Stimulated activated CD8-positive, alpha-beta memory T cell treated with anti-CD3 and anti-CD28 coated beads, Interleukin-4, amount 100 ng/mL, for 4 hours (primary cell): ENCODE data around the gene UGT3A1.

Experiments
- DNase-seq, 2 donors: peaks; one replicate each; pipeline ENCODE4 v3.0.0-alpha.2; 2020; ENCODE audit warnings: low read depth in 2 of 2, low spot score in 1 of 2

UGT3A1 gene

GRCh38 chr5:35919191-35919590, 72.0 kb downstream of the UGT3A1 start:
- DNase-seq: no peak

DNA sequence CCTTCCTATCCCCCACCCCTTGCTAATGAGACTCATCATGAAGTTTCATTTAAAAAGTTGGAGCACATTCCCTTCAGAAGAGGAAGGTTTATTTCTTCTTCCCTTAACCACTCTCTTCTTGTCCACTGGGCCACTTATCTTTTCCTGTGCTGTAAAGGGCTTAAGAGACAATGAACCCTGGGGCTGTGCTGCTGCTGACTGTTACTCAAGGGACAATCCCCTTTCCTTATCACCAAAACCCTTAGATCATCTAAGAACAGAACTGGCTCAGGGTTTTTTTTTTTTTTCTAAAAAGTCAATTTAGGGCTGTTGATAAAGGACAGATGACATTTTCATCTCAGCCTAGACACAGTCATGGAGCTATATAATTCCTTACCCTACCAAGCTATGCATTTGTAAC, 82.4 kb downstream of the UGT3A1 start:
- DNase-seq: no peak

DNA sequence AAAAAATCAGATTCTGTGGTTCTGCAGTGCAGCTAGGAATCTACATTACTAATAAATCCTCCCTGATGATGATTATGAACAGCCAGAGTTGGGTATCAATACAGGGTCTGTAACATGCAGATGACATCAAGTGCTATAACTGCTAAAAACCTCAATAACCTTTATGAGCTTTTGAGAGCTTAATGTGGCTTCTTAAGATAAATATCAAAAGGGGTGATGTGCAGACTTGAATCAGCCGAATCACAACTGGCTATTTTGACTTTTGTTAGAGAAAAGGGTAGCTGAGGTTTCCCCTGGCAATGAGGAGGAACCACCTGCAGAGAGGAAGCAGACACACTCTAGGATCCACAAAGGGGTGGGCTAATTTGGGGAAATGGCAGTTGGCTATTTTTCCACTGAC, 83.0 kb downstream of the UGT3A1 start:
- no peak for DNase-seq

DNA sequence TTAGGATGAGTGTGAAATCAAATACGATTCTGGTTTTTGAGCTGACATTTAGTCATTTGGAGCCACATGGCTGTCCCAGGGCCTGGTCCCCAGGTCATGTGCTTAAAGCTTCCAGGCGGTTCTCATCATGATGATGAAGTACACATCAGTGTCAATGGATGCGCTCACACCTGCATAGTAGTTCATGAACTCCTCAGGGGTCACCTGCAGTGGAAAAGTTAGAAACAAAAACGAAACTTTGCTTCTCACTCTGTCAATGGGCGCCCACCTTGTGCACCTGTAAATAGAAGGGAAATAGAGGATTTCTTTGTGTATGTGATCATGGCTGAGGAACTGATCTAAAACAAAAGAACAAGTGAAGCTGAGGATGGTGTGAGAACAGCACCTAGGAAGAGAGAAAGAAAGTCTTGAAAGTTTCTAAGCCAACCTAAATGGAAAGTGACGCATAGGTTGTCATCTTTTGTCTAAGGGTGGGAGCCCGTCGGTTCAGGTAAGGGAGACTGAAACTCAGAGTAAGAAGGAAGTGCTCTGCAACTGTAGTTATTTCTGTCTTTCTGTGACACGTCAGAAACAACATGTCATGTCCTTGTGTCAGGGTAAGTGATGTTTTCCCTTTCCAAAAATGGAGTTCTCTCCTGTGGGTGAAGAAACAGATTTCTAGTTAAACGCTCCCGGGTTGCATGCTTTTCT, 86.6 kb downstream of the UGT3A1 start:
- no peak for DNase-seq

DNA sequence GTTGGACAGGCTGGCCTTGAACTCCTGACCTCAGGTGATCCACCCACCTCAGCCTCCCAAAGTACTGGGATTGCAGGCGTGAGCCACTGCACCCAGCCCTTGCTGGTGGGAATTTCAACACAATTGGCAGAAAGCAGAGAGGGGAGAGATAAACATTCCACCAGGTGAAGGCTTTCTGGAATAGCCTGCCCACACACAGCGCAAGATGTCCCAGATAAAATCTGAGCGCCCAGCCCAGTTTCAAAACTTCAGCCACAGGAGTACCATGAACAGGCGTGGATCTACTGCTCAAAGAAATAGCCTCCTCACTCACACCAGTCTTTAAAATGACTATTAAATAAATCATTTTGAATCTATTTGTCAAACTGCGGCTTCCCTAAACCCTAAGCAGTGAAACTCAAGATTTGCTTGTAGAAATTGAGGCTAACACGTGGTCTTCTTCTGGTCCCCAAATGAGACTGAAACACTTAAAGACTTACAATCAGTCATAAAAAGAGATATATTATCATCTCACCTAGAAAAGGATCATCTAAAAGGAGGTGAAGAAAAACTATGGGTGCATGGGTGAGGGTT, 87.5 kb downstream of the UGT3A1 start:
- no peak for DNase-seq

DNA sequence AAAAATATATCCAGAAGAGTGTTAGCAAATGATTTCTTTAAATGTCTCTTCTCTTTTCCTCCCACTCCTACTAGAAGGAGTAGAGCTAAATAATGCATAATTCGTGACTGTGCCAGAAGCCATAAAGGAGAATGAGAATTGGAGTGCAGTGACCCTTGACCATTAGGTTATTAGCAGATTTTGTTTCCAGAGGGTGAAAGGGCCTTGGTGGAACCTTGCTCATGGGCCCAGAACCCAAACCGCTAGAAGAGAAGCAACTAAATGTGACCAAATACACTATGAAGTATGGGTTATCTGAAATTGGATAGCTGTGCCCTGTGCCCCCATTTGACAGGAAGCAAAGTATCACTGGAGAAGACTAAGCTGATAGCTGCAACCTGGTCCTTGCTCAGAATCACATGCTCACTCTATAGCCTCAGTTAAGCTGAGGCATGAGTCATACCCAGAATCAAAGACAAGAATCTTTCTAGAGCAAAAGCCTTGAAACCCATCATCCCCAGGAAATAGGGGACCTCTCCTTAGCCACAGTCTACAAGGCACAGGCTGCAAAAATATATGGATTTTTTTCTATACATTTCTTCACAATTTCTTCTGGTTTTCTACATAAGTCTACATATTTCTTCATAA, 89.0 kb downstream of the UGT3A1 start:
- no peak for DNase-seq
